Left lung (tissue), 10 donors: ENCODE measurements around the gene WAC. TPM values are rescaled to one million over a fixed set of nuclear protein-coding genes. Genes with fewer than 3 reads are reported as not detected.

ENCODE experiments used
- ATAC-seq: fragments of 200-7000 bp; cut with Tn5 transposase; one replicate; pipeline ENCODE4 v1.9.1; 2020; ENCODE audit warnings: moderate library complexity
- DNase-seq, 4 donors: peaks; one replicate each; pipeline ENCODE4 v3.0.0-alpha.2; 2013 to 2020
- H3K27ac ChIP-seq, 2 donors: fragments of 200-600 bp; sonication (generic) in 1 of 2; one replicate each; pipeline versions ENCODE4 v1.5.0 to v1.8.0; 2020 to 2021
- H3K27me3 ChIP-seq, 2 donors: fragments of 200-600 bp; sonication (generic) in 1 of 2; one replicate each; pipeline versions ENCODE4 v1.5.0 to v1.8.0; 2020 to 2021
- H3K36me3 ChIP-seq, 2 donors: fragments of 200-600 bp; sonication (generic) in 1 of 2; one replicate each; pipeline versions ENCODE4 v1.5.0 to v1.8.0; 2020 to 2021
- H3K4me1 ChIP-seq, 2 donors: fragments of 200-600 bp; one replicate each; pipeline ENCODE4 v1.8.0; 2021
- H3K4me3 ChIP-seq, 2 donors: fragments of 200-600 bp; sonication (generic) in 1 of 2; one replicate each; pipeline versions ENCODE4 v1.5.0 to v1.8.0; 2020 to 2021; ENCODE audit warnings: mild to moderate bottlenecking in 1 of 2
- H3K9me3 ChIP-seq, 2 donors: fragments of 200-600 bp; sonication (generic) in 1 of 2; one replicate each; pipeline versions ENCODE4 v1.5.0 to v1.8.0; 2020 to 2021
- CTCF ChIP-seq, 2 donors: fragments of 200-600 bp; sonication (generic) in 1 of 2; IDR thresholded peaks; one replicate each; pipeline versions ENCODE4 v1.5.0 to v1.8.0; 2021; ENCODE audit warnings: antibody characterized with exemption in 2 of 2
- intact Hi-C, 2 donors: fragments of 100-400 bp; cut with DNase I; formaldehyde crosslinking; loops; one replicate each; pipeline versions ENCODE4 v1.11.2 to v1.14.2; 2022
- polyA plus RNA-seq, 6 donors: library from polyadenylated mRNA; unstranded; fragments of 120-200 nt; gene quantifications; one replicate each; pipeline ENCODE4 v1.2.1, GENCODE V29; 2013; ENCODE audit not compliant: insufficient read length in 6 of 6
- total RNA-seq, 2 donors: library from RNA; stranded (reverse); fragmentation: NEBNext Ultra II Directional; extraction: Animal tissue kit (Norgen Biotek cat#: 25700); gene quantifications; one replicate each; pipeline ENCODE4 v1.2.1, GENCODE V29; 2021
- donor health status: DM: no; HTN: yes; CAD: no.
- donor health status: DM: no; HTN: no; CAD: no.

The WAC gene
- total and polyA plus RNA-seq, 8 donors = 90.7 to 171 (median 146) TPM

- Histone ChIP-seq H3K4me1 (peaks cover 3 to 81% of the 10 kb centered on the region in 2 donors), H3K4me3 (no peak overlapping the region), H3K27me3 (no peaks in the 10 kb centered on the region), H3K27ac (no peak overlapping the region), H3K36me3 (peaks cover 0 to 13% of the 10 kb centered on the region in 2 donors), H3K9me3 (no peaks in the 10 kb centered on the region)
- ATAC-seq (no peak), DNase-seq (no peak)
- TF ChIP-seq CTCF (IDR thresholded peaks at IDR 0.05) = no peak
- intact Hi-C loops = no loop called here
Measured at GRCh38 chr10:28575852-28576251, 42.9 kb downstream of the WAC start.

GRCh38 chr10:28577506-28577905, 44.6 kb downstream of the WAC start:
- no peak for DNase-seq
- no peak for TF ChIP-seq CTCF (IDR thresholded peaks at IDR 0.05)
- intact Hi-C loops = no loop called here

GRCh38 chr10:28578454-28578853, 45.5 kb downstream of the WAC start:
- H3K4me1 ChIP-seq = peaks cover 3 to 78% of the 10 kb centered on the region in 2 donors

More at GRCh38 chr10:28577506-28577905, 44.6 kb downstream of the WAC start:
- Histone ChIP-seq H3K4me3 (no peak overlapping the region), H3K36me3 (peaks cover 0 to 8% of the 10 kb centered on the region in 2 donors), H3K27ac (no peak overlapping the region), H3K4me1 (peaks cover 3 to 83% of the 10 kb centered on the region in 2 donors), H3K9me3 (no peaks in the 10 kb centered on the region), H3K27me3 (no peaks in the 10 kb centered on the region)
- ATAC-seq = no peak

GRCh38 chr10:28580825-28581224, 47.9 kb downstream of the WAC start:
- TF ChIP-seq CTCF (IDR thresholded peaks at IDR 0.05) = no peak
- intact Hi-C loops = no loop called here
- Histone ChIP-seq H3K27ac (no peak overlapping the region), H3K9me3 (no peaks in the 10 kb centered on the region), H3K27me3 (no peaks in the 10 kb centered on the region), H3K4me3 (no peak overlapping the region), H3K4me1 (peaks cover 0 to 71% of the 10 kb centered on the region in 2 donors), H3K36me3 (peaks cover 0 to 29% of the 10 kb centered on the region in 2 donors)
- DNase-seq (no peak), ATAC-seq (peak; percentile 62)

More at GRCh38 chr10:28578454-28578853, 45.5 kb downstream of the WAC start:
- ATAC-seq (no peak), DNase-seq (no peak)
- intact Hi-C loops = no loop called here
- Histone ChIP-seq H3K36me3 (peaks cover 0 to 14% of the 10 kb centered on the region in 2 donors), H3K27ac (no peak overlapping the region), H3K27me3 (no peaks in the 10 kb centered on the region), H3K4me3 (no peak overlapping the region), H3K9me3 (no peaks in the 10 kb centered on the region)
- no peak for TF ChIP-seq CTCF (IDR thresholded peaks at IDR 0.05)

GRCh38 chr10:28581916-28582315, 49.0 kb downstream of the WAC start:
- Histone ChIP-seq H3K36me3 (peaks cover 0 to 31% of the 10 kb centered on the region in 2 donors), H3K4me3 (no peak overlapping the region), H3K4me1 (peaks cover 3 to 72% of the 10 kb centered on the region in 2 donors), H3K9me3 (no peaks in the 10 kb centered on the region), H3K27me3 (no peaks in the 10 kb centered on the region), H3K27ac (no peak overlapping the region)
- DNase-seq = no peak
- no peak for TF ChIP-seq CTCF (IDR thresholded peaks at IDR 0.05)
- intact Hi-C loops = no loop called here
- ATAC-seq = no peak
